Measurements from ENCODE around the gene NCOA1.

DNA sequence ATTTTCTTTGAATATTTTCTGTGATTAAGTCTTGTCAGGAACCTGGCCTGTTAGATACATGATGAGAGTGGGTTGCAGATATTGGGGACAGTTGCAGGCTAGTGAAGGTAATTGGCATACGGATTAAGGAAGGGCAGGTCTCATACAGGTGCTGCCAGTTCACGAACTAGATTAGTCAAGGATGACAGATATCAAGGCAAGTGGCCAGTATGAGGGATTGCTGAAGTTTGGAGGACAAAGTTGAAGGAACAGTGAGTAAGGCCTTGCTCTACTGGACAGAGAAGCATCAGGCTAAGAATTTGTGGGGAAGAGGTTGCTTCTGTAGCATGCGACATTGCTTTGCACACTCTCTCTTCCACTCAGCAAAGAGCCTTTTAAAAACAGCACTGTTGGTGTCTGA is 12.8 kb upstream of the NCOA1 start:
- TF ChIP-seq, protein P1, sequence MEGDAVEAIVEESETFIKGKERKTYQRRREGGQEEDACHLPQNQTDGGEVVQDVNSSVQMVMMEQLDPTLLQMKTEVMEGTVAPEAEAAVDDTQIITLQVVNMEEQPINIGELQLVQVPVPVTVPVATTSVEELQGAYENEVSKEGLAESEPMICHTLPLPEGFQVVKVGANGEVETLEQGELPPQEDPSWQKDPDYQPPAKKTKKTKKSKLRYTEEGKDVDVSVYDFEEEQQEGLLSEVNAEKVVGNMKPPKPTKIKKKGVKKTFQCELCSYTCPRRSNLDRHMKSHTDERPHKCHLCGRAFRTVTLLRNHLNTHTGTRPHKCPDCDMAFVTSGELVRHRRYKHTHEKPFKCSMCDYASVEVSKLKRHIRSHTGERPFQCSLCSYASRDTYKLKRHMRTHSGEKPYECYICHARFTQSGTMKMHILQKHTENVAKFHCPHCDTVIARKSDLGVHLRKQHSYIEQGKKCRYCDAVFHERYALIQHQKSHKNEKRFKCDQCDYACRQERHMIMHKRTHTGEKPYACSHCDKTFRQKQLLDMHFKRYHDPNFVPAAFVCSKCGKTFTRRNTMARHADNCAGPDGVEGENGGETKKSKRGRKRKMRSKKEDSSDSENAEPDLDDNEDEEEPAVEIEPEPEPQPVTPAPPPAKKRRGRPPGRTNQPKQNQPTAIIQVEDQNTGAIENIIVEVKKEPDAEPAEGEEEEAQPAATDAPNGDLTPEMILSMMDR (optimal IDR thresholded peaks at IDR 0.05 in 1 of 3, IDR thresholded peaks at IDR 0.05 in 1 of 3, conservative IDR thresholded peaks at IDR 0.05 in 1 of 3; ENCODE audit: extremely low read depth in 1 of 3, insufficient read depth in 2 of 3, low read length in 3 of 3), result no peak
- no peak for TF ChIP-seq EZH2 (IDR thresholded peaks at IDR 0.05; ENCODE audit: low read length)

Measured in keratinocyte (primary cell).